HepG2 (cell line): Measurements from ENCODE around the gene DYNC1LI1. TPM values are rescaled to one million over a fixed set of nuclear protein-coding genes. Genes with fewer than 3 reads are reported as not detected.
A peak's percentile ranks its signal among the peaks of the same experiment; 100 is the strongest.

Source experiments
- CBX5 ChIP-seq: sonication (generic); formaldehyde crosslinking; IDR thresholded peaks from 2 replicates; pipeline ENCODE4 v1.4.0; 2020; ENCODE audit warnings: missing genetic modification reagents, borderline replicate concordance
- CSRNP2 ChIP-seq: sonication (generic); formaldehyde crosslinking; conservative IDR thresholded peaks from 2 replicates; pipeline ENCODE4 v1.8.0; 2022; ENCODE audit warnings: low read depth, missing genetic modification reagents
- FOXJ3 ChIP-seq: sonication (generic); formaldehyde crosslinking; IDR thresholded peaks from 2 replicates; pipeline ENCODE4 v1.4.0; 2020; ENCODE audit warnings: missing genetic modification reagents, mild to moderate bottlenecking, borderline replicate concordance
- GLMP ChIP-seq: sonication (generic); formaldehyde crosslinking; IDR thresholded peaks from 2 replicates; pipeline ENCODE4 v1.9.0; 2021; ENCODE audit warnings: missing genetic modification reagents, mild to moderate bottlenecking, borderline replicate concordance
- KDM6A ChIP-seq: IDR thresholded peaks from 2 replicates; pipeline ENCODE4 v1.6.1; 2016; ENCODE audit warnings: low read depth
- MAFF ChIP-seq: IDR thresholded peaks from 2 replicates; pipeline ENCODE4 v1.6.1; 2011; ENCODE audit warnings: low read depth, low read length, improper control_type of control experiment
- MIER2 ChIP-seq: IDR thresholded peaks from 2 replicates; pipeline ENCODE4 v1.6.1; 2016; ENCODE audit warnings: missing biosample characterization, missing genetic modification reagents
- MLXIP ChIP-seq: sonication (generic); formaldehyde crosslinking; IDR thresholded peaks from 2 replicates; pipeline ENCODE4 v1.9.0; 2021; ENCODE audit warnings: missing genetic modification reagents, borderline replicate concordance
- ZBTB42 ChIP-seq: sonication (generic); formaldehyde crosslinking; IDR thresholded peaks from 2 replicates; pipeline ENCODE4 v1.5.0; 2020; ENCODE audit warnings: mild to moderate bottlenecking, missing genetic modification reagents
- ZNF17 ChIP-seq: sonication (generic); formaldehyde crosslinking; IDR thresholded peaks from 2 replicates; pipeline ENCODE4 v1.5.0; 2020; ENCODE audit warnings: mild to moderate bottlenecking, missing genetic modification reagents
- ZNF225 ChIP-seq: sonication (generic); formaldehyde crosslinking; IDR thresholded peaks from 2 replicates; pipeline ENCODE4 v1.4.0; 2020; ENCODE audit warnings: mild to moderate bottlenecking, missing genetic modification reagents
- ZNF781 ChIP-seq: sonication (generic); formaldehyde crosslinking; IDR thresholded peaks from 2 replicates; pipeline ENCODE4 v1.5.1; 2020; ENCODE audit warnings: borderline replicate concordance, mild to moderate bottlenecking, missing genetic modification reagents; ENCODE audit errors: not compliant biosample characterization
- polyA plus RNA-seq, 8 experiments: library from polyadenylated mRNA; depleted of rRNA in 3 of 8; stranded (reverse) in 7 of 8; unstranded in 1 of 8; fragments of >200 nt; fragmentation: Illumina TruSeq in 4 of 8; extraction: Trizol in 4 of 8; gene quantifications; 2 replicates each; pipeline versions ENCODE4 v1.2.1 to v1.2.3, GENCODE V29; 2011 to 2016; ENCODE audit warnings: low read depth in 4 of 8, missing spikeins in 1 of 8, mixed read lengths in 1 of 8; ENCODE audit not compliant: insufficient read depth in 1 of 8
- total RNA-seq, 5 experiments: library from RNA; depleted of rRNA; stranded (reverse); fragments of >200 nt; fragmentation: Illumina TruSeq; extraction: Trizol; gene quantifications; 2 replicates each; pipeline ENCODE4 v1.2.3, GENCODE V29; 2016; ENCODE audit warnings: low read depth in 1 of 5
- TF ChIP-seq, protein P1 (sequence below): sonication (generic); formaldehyde crosslinking; IDR thresholded peaks from 2 replicates; pipeline ENCODE4 v1.4.0; 2020; ENCODE audit warnings: mild to moderate bottlenecking, missing genetic modification reagents
- TF ChIP-seq, protein P2 (sequence below): IDR thresholded peaks from 2 replicates; pipeline ENCODE4 v1.6.1; 2016; ENCODE audit warnings: low read depth, control low read depth

The DYNC1LI1 gene
- total and polyA plus RNA-seq, 2 of the 13 experiments (the other 11 are each of a cell fraction or from before 2014, with no cell fraction given), result 13.4 to 37.1 TPM

DNA sequence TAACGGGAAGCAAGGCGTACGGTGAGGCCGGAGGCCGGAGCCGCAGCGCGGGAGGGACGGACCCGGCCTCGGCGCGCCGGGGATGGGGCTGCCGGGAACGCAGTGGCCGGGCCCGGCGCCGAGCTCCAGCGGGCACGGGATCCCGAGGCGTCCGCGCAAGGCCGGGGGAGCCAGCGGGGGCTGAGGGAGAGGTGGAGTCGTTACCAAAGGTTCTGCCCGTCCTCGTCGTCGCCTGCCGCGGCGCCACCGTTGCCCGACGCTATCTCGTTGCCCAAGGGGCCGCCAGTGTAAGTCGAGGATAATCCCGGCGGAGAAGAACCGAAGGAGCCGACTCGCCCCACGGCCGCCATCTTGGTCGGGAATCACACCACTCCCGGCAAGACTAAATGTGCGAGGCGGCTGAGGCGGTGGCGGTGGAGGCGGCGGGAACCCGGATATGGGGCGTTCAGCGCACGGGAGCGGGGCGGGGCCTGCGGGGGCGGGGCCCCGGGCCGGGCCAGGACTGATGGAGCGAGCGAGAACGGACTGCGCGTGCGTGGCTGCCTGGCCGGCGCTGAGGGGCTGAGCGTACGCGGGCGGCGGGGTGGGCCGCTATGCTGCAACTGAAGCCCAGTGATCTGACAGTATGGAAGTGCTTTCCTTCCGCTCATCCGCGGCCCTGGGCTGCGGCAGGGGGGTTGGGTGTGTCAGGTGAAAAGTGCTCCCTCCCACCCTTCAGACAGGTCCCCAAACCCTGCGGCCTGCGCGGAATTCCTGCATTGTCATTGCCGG, at the start of gene DYNC1LI1 (continued):
- TF ChIP-seq KDM6A (CRISPR knock-in tag), result no peak
- no peak for TF ChIP-seq FOXJ3
- TF ChIP-seq GLMP (CRISPR knock-in tag), result no peak
- TF ChIP-seq ZNF17 (CRISPR knock-in tag), result no peak; the same call in 1 of the 2 replicates
- no peak for TF ChIP-seq MIER2 (CRISPR knock-in tag)
- no peak for TF ChIP-seq ZNF225 (CRISPR knock-in tag)
- TF ChIP-seq, protein P1, sequence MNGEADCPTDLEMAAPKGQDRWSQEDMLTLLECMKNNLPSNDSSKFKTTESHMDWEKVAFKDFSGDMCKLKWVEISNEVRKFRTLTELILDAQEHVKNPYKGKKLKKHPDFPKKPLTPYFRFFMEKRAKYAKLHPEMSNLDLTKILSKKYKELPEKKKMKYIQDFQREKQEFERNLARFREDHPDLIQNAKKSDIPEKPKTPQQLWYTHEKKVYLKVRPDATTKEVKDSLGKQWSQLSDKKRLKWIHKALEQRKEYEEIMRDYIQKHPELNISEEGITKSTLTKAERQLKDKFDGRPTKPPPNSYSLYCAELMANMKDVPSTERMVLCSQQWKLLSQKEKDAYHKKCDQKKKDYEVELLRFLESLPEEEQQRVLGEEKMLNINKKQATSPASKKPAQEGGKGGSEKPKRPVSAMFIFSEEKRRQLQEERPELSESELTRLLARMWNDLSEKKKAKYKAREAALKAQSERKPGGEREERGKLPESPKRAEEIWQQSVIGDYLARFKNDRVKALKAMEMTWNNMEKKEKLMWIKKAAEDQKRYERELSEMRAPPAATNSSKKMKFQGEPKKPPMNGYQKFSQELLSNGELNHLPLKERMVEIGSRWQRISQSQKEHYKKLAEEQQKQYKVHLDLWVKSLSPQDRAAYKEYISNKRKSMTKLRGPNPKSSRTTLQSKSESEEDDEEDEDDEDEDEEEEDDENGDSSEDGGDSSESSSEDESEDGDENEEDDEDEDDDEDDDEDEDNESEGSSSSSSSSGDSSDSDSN (CRISPR knock-in tag), result peak; percentile 96
- peak; percentile 17; the same call in 1 of the 2 replicates for TF ChIP-seq CBX5
- no peak; the same call in 1 of the 2 replicates for TF ChIP-seq MLXIP (CRISPR knock-in tag)
- no peak for TF ChIP-seq ZNF781
- TF ChIP-seq CSRNP2, result peak; percentile 58; the same call in 1 of the 2 replicates
- TF ChIP-seq, protein P2, sequence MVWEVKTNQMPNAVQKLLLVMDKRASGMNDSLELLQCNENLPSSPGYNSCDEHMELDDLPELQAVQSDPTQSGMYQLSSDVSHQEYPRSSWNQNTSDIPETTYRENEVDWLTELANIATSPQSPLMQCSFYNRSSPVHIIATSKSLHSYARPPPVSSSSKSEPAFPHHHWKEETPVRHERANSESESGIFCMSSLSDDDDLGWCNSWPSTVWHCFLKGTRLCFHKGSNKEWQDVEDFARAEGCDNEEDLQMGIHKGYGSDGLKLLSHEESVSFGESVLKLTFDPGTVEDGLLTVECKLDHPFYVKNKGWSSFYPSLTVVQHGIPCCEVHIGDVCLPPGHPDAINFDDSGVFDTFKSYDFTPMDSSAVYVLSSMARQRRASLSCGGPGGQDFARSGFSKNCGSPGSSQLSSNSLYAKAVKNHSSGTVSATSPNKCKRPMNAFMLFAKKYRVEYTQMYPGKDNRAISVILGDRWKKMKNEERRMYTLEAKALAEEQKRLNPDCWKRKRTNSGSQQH (CRISPR knock-in tag), result peak; percentile 36; the same call in 1 of the 2 replicates
- no peak for TF ChIP-seq ZBTB42 (CRISPR knock-in tag)
- no peak for TF ChIP-seq MAFF
